A549 (cell line): ENCODE results near the gene ST6GAL1.

ENCODE experiments used
- ESRRA ChIP-seq: fragments of 150-350 bp; IDR thresholded peaks from 2 replicates; pipeline ENCODE4 v1.6.1; 2014; ENCODE audit warnings: mild to moderate bottlenecking, low read length, borderline replicate concordance
- USF2 ChIP-seq: fragments of 450-650 bp; IDR thresholded peaks from 2 replicates; pipeline ENCODE4 v1.6.1; 2014; ENCODE audit warnings: antibody characterized with exemption
- TF ChIP-seq, protein P1 (sequence below): IDR thresholded peaks from 2 replicates; pipeline ENCODE4 v1.6.1; 2012

DNA sequence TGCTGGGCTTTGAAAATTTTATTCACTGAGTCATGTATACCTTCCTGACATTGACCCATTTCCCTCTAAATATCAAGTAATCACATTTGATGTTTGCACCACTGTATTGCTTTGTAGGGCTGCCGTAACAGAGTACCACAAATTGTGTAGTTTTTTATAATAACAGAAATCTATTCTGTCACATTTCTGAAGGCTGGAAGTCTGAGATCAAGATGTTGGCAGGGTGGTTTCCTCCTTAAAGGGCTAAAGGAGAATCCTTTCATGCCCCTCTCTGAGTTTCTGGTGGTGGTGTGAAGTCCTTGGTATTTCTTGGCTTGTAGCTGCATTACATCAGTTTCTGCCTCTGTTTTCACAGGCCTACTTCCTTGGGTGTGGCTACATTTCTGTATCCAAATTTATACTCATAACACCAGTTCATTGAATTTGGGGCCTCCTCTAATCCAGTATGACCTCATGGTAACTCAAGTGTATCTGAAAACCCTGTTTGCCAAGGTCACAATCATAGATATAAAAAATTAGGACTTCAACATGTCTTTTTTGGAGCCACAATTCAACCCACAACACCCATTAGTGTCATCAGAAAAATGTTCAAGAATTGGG is 29.1 kb upstream of the ST6GAL1 start:
- TF ChIP-seq USF2 (no peak), ESRRA (no peak)
- TF ChIP-seq, protein P1, sequence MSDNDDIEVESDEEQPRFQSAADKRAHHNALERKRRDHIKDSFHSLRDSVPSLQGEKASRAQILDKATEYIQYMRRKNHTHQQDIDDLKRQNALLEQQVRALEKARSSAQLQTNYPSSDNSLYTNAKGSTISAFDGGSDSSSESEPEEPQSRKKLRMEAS: no peak
